ENCODE data around the gene MPHOSPH8.

GRCh38 chr13:19632915-19633478 lies 462 bp upstream of the MPHOSPH8 start:
- no peak for TF ChIP-seq CTCF (IDR thresholded peaks at IDR 0.05)
- no peak for TF ChIP-seq POLR2A (IDR thresholded peaks at IDR 0.05)

All from esophagus squamous epithelium (tissue), 4 donors.